ENCODE data around the gene TLE2.

TLE2 gene

GRCh38 chr19:3060857-3061181 is 31.7 kb upstream of the TLE2 start:
- TF ChIP-seq, protein P1, sequence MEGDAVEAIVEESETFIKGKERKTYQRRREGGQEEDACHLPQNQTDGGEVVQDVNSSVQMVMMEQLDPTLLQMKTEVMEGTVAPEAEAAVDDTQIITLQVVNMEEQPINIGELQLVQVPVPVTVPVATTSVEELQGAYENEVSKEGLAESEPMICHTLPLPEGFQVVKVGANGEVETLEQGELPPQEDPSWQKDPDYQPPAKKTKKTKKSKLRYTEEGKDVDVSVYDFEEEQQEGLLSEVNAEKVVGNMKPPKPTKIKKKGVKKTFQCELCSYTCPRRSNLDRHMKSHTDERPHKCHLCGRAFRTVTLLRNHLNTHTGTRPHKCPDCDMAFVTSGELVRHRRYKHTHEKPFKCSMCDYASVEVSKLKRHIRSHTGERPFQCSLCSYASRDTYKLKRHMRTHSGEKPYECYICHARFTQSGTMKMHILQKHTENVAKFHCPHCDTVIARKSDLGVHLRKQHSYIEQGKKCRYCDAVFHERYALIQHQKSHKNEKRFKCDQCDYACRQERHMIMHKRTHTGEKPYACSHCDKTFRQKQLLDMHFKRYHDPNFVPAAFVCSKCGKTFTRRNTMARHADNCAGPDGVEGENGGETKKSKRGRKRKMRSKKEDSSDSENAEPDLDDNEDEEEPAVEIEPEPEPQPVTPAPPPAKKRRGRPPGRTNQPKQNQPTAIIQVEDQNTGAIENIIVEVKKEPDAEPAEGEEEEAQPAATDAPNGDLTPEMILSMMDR (IDR thresholded peaks at IDR 0.05; ENCODE audit: borderline replicate concordance, insufficient read depth, low read depth, low read length): no peak

DNA sequence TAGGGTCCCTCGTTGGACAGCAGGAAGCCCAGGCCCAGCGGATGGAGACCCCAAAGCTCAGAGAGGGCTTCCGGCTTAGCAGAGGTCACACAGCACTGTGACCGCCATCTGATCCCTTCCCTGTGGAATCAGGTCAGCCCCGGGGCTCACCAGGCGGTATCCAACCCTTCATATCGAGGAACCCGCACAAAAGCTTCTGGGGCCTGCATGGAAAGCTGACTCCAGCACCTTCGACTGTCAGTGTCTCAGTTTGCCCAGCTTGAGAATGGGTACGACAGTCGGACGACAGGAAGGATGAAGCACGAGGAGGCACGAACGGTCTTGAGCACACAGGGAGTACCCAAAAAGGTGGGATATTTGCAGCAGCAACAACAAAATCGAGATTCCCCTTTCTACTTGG is 30.6 kb upstream of the TLE2 start:
- TF ChIP-seq, protein P1 (IDR thresholded peaks at IDR 0.05; ENCODE audit: borderline replicate concordance, insufficient read depth, low read depth, low read length): no peak
- H3K4me3 ChIP-seq (ENCODE audit: low read depth, low read length): no peak overlapping the region

More at GRCh38 chr19:3060857-3061181, 31.7 kb upstream of the TLE2 start:
- peak overlapping the region; percentile 73 for H3K4me3 ChIP-seq (ENCODE audit: low read depth, low read length)

DNA sequence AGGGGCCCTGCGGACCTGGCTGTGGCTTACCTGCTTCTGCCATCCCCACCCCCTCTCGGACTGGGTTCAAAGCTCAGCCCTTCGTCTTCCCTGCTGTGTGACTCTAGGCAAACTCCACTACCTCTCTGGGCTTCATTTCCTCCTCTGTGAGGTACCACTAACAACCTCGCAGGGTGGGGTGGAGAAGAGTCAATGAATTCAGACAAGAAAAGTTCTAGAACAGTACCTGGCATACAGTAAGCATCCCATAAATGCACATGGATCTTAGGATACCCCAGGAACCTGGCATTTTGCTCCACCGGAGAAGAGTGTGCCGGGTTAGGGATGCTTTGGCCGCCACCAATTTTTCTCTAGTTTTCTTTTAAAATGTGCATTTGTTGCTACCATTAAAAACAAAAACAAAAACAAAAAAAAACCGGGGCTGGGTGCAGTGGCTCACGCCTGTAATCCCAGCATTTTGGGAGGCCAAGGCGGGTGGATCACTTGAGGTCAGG is 29.8 kb upstream of the TLE2 start:
- no peak overlapping the region for H3K4me3 ChIP-seq (ENCODE audit: low read depth, low read length)
- TF ChIP-seq, protein P1 (IDR thresholded peaks at IDR 0.05; ENCODE audit: borderline replicate concordance, insufficient read depth, low read depth, low read length): no peak

DNA sequence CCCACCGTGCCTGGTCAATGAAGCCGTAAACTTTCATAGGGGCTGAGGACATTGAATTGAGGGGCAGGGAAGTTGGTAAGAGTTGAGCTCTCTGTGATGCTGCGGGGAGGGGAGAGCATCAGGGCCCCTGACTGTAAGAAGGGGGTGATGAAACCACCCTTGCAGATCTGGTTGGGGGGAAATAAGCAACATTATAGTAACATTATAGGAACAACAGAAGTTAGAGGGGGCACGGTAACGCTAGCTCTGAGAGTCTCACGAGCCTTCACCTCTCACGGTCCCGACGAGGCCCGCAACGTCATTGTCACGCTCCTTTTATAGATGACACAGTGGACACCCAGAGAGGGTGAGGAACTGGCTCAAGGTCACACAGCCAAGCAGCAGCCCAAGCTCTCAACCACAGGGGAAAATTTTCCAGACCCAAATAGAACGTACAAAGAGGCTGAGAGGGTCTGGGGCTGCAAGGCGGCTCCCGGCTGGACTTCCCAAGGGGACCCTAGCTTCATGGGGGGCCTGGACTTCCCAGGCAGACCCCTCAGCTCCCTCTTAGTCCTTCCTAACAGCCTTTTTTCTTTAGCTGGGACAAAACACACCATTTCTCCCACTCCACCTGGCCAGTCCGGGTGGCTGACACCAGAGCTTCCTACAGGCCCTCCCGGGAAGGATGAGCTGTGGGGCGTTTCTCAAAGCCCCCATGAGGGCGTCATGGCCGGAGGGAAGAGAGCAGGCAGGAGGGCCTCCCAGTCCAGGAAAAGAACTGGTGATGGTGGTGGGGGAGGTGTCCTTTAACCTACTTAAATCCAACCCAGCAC is 29.1 kb upstream of the TLE2 start:
- H3K4me3 ChIP-seq (ENCODE audit: low read depth, low read length): no peak overlapping the region
- TF ChIP-seq, protein P1 (IDR thresholded peaks at IDR 0.05; ENCODE audit: borderline replicate concordance, insufficient read depth, low read depth, low read length): no peak

DNA sequence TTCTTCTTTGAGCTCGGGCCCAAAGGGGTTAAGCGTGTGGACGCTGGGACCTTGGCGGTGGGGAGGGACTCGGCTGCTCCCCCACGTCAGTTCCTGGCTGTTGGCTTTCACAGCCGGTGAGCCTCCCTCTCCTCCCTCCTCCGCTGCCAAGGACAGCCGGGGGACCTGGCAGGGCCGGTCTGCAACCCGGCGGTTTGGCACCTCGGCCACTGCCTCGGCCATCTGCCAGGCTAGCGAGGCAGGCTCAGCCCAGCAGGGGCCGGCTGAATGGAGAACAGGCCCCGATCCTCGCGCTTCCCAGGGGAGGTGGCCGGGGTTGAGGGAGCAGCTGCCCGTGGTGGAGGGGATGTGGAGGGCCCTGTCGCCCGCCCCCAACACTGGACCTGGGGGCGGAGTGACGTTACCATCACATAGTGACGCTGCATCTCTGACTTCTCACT is 28.2 kb upstream of the TLE2 start:
- TF ChIP-seq, protein P1 (IDR thresholded peaks at IDR 0.05; ENCODE audit: borderline replicate concordance, insufficient read depth, low read depth, low read length): no peak
- no peak overlapping the region for H3K4me3 ChIP-seq (ENCODE audit: low read depth, low read length)

GRCh38 chr19:3056417-3057088 is 27.5 kb upstream of the TLE2 start:
- TF ChIP-seq, protein P1 (IDR thresholded peaks at IDR 0.05; ENCODE audit: borderline replicate concordance, insufficient read depth, low read depth, low read length): no peak
- no peak overlapping the region for H3K4me3 ChIP-seq (ENCODE audit: low read depth, low read length)

Measured in GM12875 (cell line).